Sigmoid colon (tissue), 7 donors: Measurements from ENCODE around the gene ALX4. TPM values are rescaled to one million over a fixed set of nuclear protein-coding genes. Genes with fewer than 3 reads are reported as not detected.

Experiments used
- DNase-seq: peaks from one replicate; pipeline ENCODE4 v3.0.0-alpha.2; 2019
- H3K27ac ChIP-seq, 4 donors: fragments of 200-600 bp; sonication (generic); one replicate each; pipeline ENCODE4 v1.5.1; 2016 to 2019; ENCODE audit warnings: mild to moderate bottlenecking in 1 of 4
- H3K27me3 ChIP-seq, 3 donors: fragments of 200-600 bp; sonication (generic); one replicate each; pipeline ENCODE4 v1.5.1; 2019; ENCODE audit warnings: mild to moderate bottlenecking in 1 of 3
- H3K36me3 ChIP-seq, 4 donors: fragments of 200-600 bp; sonication (generic); one replicate each; pipeline ENCODE4 v1.5.1; 2016 to 2019
- H3K4me1 ChIP-seq, 4 donors: fragments of 200-600 bp; sonication (generic); one replicate each; pipeline ENCODE4 v1.5.1; 2017 to 2019
- H3K4me3 ChIP-seq, 4 donors: fragments of 200-600 bp; sonication (generic); one replicate each; pipeline ENCODE4 v1.5.1; 2017 to 2019; ENCODE audit warnings: mild to moderate bottlenecking in 2 of 4, moderate library complexity in 1 of 4
- H3K9me3 ChIP-seq, 4 donors: fragments of 200-600 bp in 3 of 4; sonication (generic) in 3 of 4; one replicate each; pipeline versions ENCODE4 v1.5.1 to v1.6.1; 2013 to 2019
- CTCF ChIP-seq, 4 experiments: fragments of 450-650 bp in 3 of 4; fragments of 200-600 bp in 1 of 4; IDR thresholded peaks; one replicate each; pipeline ENCODE4 v1.5.1; 2016 to 2019; ENCODE audit warnings: antibody characterized with exemption in 4 of 4, mild to moderate bottlenecking in 3 of 4, moderate library complexity in 2 of 4
- EP300 ChIP-seq, 4 donors: sonication (generic); formaldehyde crosslinking; IDR thresholded peaks; one replicate each; pipeline ENCODE4 v1.6.1; 2017; ENCODE audit warnings: antibody characterized with exemption in 4 of 4
- POLR2A ChIP-seq, 2 donors: fragments of 450-650 bp; IDR thresholded peaks; one replicate each; pipeline ENCODE4 v1.6.1; 2016; ENCODE audit warnings: antibody characterized with exemption in 2 of 2, mild to moderate bottlenecking in 2 of 2, moderate library complexity in 2 of 2
- POLR2AphosphoS5 ChIP-seq, 4 donors: sonication (generic); formaldehyde crosslinking; IDR thresholded peaks; one replicate each; pipeline ENCODE4 v1.6.1; 2017; ENCODE audit warnings: antibody characterized with exemption in 4 of 4
- WGBS, 2 donors: extraction: QIAGEN DNeasy Blood & Tissue Kit; methylation state at CpG; one replicate each; pipeline ENCODE4 v1.1.7; 2013; 5-methylcytosine and 5-hydroxymethylcytosine counted together
- intact Hi-C: fragments of 100-400 bp; cut with DNase I; formaldehyde crosslinking; loops from one replicate; pipeline ENCODE4 v1.15.1; 2023
- polyA plus RNA-seq, 3 donors: library from polyadenylated mRNA; stranded (reverse); fragments of 200-250 nt; gene quantifications; one replicate each; pipeline ENCODE4 v1.2.3, GENCODE V29; 2013
- total RNA-seq, 4 donors: library from RNA; depleted of rRNA; stranded (reverse); fragments of >200 nt; gene quantifications; one replicate each; pipeline ENCODE4 v1.1.0, GENCODE V29; 2016
- donor health status: healthy with polysubstance abuse.
- donor health status: Bipolar disorder and iron deficiency.
- donor health status: healthy.

Gene ALX4
- total RNA-seq = not detected
- polyA plus RNA-seq = not detected

GRCh38 chr11:44309478-44310205 lies at the start of gene ALX4:
TSS of gene ALX4 (minus strand) at chr11:44310139. CDS start at chr11:44310062, 77 bp downstream.
- Histone ChIP-seq H3K9me3 (peaks cover 0 to 4% (median 0%) of the 10 kb centered on the region in 4 donors), H3K4me3 (peak within 1 kb of the TSS in 2 of 4 donors; percentile 33 to 34), H3K36me3 (no peaks in the 10 kb centered on the region), H3K27ac (no peak within 1 kb of the TSS), H3K4me1 (peaks cover 0 to 42% (median 38%) of the 10 kb centered on the region in 4 donors), H3K27me3 (peaks cover 87 to 100% (median 99%) of the 10 kb centered on the region in 3 donors)
- intact Hi-C loops = no loop called here
- DNase-seq = no peak
- WGBS, 2 donors = 2 to 3% methylated on average over 71 of the region's 71 CpGs
- no peak for TF ChIP-seq POLR2AphosphoS5 (IDR thresholded peaks at IDR 0.05)
- TF ChIP-seq EP300 (IDR thresholded peaks at IDR 0.05) = no peak
- TF ChIP-seq CTCF (IDR thresholded peaks at IDR 0.05) = no peak
- no peak for TF ChIP-seq POLR2A (IDR thresholded peaks at IDR 0.05)

GRCh38 chr11:44359162-44359561 lies 49.2 kb upstream of the ALX4 start:
- no peak for DNase-seq
- no peaks in the 10 kb centered on the region for H3K27me3 ChIP-seq
- H3K9me3 ChIP-seq = no peaks in the 10 kb centered on the region
- H3K4me1 ChIP-seq = no peaks in the 10 kb centered on the region
- no peak overlapping the region for H3K4me3 ChIP-seq
- no peak overlapping the region for H3K27ac ChIP-seq
- no peaks in the 10 kb centered on the region for H3K36me3 ChIP-seq
- WGBS, 2 donors = 58 to 77% methylated on average over 12 of the region's 12 CpGs
- no peak for TF ChIP-seq POLR2A (IDR thresholded peaks at IDR 0.05)
- TF ChIP-seq POLR2AphosphoS5 (IDR thresholded peaks at IDR 0.05) = no peak
- no peak for TF ChIP-seq CTCF (IDR thresholded peaks at IDR 0.05)
- no peak for TF ChIP-seq EP300 (IDR thresholded peaks at IDR 0.05)
- intact Hi-C loops = no loop called here

- Histone ChIP-seq H3K4me3 (no peak overlapping the region), H3K4me1 (no peaks in the 10 kb centered on the region), H3K9me3 (no peaks in the 10 kb centered on the region), H3K27me3 (no peaks in the 10 kb centered on the region), H3K36me3 (no peaks in the 10 kb centered on the region), H3K27ac (no peak overlapping the region)
- intact Hi-C loops = no loop called here
- DNase-seq = no peak
- WGBS, 2 donors = 78 to 83% methylated on average over 7 of the region's 7 CpGs
- TF ChIP-seq CTCF (IDR thresholded peaks at IDR 0.05) = no peak
- no peak for TF ChIP-seq POLR2AphosphoS5 (IDR thresholded peaks at IDR 0.05)
- TF ChIP-seq EP300 (IDR thresholded peaks at IDR 0.05) = no peak
- no peak for TF ChIP-seq POLR2A (IDR thresholded peaks at IDR 0.05)
These were observed 48.8 kb upstream of the ALX4 start for GRCh38 chr11:44358713-44359112.

GRCh38 chr11:44357711-44358110 lies 47.8 kb upstream of the ALX4 start:
- intact Hi-C loops = no loop called here
- TF ChIP-seq EP300 (IDR thresholded peaks at IDR 0.05) (no peak), CTCF (IDR thresholded peaks at IDR 0.05) (no peak), POLR2A (IDR thresholded peaks at IDR 0.05) (no peak), POLR2AphosphoS5 (IDR thresholded peaks at IDR 0.05) (no peak)
- no peaks in the 10 kb centered on the region for H3K36me3 ChIP-seq
- H3K4me1 ChIP-seq = no peaks in the 10 kb centered on the region
- no peak overlapping the region for H3K4me3 ChIP-seq
- DNase-seq = no peak
- no peaks in the 10 kb centered on the region for H3K9me3 ChIP-seq
- no peaks in the 10 kb centered on the region for H3K27me3 ChIP-seq
- H3K27ac ChIP-seq = no peak overlapping the region
- 70 to 90% methylated on average over 3 of the region's 3 CpGs for WGBS, 2 donors
